ENCODE data around the gene BCAT1. TPM values are rescaled to one million over a fixed set of nuclear protein-coding genes. Genes with fewer than 3 reads are reported as not detected.
A peak's percentile ranks its signal among the peaks of the same experiment; 100 is the strongest.

The BCAT1 gene
- total RNA-seq, 2 experiments from 2014 or later = 53.3 to 55.6 TPM

DNA sequence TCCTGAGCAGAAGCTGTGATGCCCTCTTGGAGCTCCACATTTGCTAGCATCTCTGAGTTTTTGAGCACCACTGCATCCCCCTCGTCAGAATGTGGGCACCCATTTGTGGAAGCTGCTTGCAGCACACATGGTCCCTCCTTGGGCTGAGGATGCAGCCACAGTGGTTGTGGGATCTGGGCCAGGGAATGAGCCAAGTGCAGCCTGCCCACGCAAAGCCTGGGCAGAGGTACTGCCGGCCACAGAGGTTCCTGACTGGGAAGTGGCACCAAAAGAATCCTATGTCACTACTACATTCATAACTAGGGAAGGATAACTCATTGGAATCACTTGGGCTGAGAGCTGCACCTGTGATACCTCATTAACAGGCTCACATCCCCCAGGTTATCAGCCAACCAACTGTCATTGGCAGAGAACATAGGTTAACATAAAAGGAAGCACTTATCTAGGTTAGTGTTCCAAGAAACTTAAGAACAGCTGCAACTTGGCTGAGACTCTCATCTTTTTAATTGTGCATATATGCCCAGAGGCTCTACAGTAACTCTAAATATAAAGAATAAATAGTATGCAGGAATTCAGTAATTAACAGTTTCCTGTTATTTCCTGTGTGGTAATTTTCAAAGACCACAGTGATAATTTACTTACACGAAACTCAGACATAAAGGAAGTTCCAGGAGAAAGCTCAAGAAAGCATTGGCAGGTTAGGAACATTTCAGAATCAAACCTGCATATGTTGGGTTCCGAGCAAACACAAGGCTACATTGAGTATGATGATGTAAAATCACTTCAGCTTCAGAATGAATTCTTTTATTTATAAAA, 145.3 kb downstream of the BCAT1 start:
- CTCF ChIA-PET = interaction anchor here (0.9 to 1.3 kb wide), 4 partner anchors 8 to 31 kb away, joined by 3 to 4 read pairs (median 3); no protein-coding TSS in a partner anchor
- intact Hi-C loops (cut with micrococcal nuclease) = loop anchor here (5.0 kb wide), 1 partner anchor 34 kb away; no protein-coding TSS in a partner anchor
- Mint-ChIP-seq H3K27me3 (no peaks in the 10 kb centered on the region), H3K36me3 (ENCODE audit: low read depth) (no peaks in the 10 kb centered on the region), H3K4me3 (no peak overlapping the region), H3K27ac (peak overlapping the region; percentile 32), H3K4me1 (ENCODE audit: low read depth) (peaks cover 7% of the 10 kb centered on the region), H3K9me3 (peaks cover 10% of the 10 kb centered on the region)
- TF ChIP-seq, protein P1, sequence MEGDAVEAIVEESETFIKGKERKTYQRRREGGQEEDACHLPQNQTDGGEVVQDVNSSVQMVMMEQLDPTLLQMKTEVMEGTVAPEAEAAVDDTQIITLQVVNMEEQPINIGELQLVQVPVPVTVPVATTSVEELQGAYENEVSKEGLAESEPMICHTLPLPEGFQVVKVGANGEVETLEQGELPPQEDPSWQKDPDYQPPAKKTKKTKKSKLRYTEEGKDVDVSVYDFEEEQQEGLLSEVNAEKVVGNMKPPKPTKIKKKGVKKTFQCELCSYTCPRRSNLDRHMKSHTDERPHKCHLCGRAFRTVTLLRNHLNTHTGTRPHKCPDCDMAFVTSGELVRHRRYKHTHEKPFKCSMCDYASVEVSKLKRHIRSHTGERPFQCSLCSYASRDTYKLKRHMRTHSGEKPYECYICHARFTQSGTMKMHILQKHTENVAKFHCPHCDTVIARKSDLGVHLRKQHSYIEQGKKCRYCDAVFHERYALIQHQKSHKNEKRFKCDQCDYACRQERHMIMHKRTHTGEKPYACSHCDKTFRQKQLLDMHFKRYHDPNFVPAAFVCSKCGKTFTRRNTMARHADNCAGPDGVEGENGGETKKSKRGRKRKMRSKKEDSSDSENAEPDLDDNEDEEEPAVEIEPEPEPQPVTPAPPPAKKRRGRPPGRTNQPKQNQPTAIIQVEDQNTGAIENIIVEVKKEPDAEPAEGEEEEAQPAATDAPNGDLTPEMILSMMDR (IDR thresholded peaks at IDR 0.05) = no peak
- no peak for DNase-seq
- ATAC-seq = no peak
- POLR2A ChIA-PET = no interaction called here

DNA sequence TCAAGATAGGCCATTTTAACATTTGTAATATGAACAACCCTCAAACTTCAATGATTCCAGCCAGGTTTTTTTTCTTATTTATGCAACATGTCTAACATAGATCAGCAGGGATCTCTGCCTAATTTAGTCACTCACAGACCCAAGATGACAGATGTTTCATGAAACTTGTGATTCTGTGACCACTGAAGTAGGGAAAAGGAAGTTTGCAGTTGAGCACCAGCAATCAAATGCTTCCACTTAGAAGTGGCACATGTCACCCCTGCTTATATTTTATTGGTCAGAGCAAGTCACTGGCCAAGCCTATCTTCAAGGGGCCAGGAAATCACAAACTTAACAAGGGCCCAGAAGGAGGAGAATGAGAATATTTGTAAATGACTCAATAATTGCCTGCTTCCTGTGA, 150.6 kb downstream of the BCAT1 start:
- H3K4me1 Mint-ChIP-seq (ENCODE audit: low read depth) = peaks cover 13% of the 10 kb centered on the region
- ATAC-seq (peak; percentile 45), DNase-seq (no peak)
- POLR2A ChIA-PET = no interaction called here
- H3K36me3 Mint-ChIP-seq (ENCODE audit: low read depth) = no peaks in the 10 kb centered on the region
- peaks cover 7% of the 10 kb centered on the region for H3K9me3 Mint-ChIP-seq
- no peaks in the 10 kb centered on the region for H3K27me3 Mint-ChIP-seq
- H3K27ac Mint-ChIP-seq = no peak overlapping the region
- no peak overlapping the region for H3K4me3 Mint-ChIP-seq
- TF ChIP-seq, protein P1 (IDR thresholded peaks at IDR 0.05) = no peak
- intact Hi-C loops (cut with micrococcal nuclease) = no loop called here
- CTCF ChIA-PET = no interaction called here

DNA sequence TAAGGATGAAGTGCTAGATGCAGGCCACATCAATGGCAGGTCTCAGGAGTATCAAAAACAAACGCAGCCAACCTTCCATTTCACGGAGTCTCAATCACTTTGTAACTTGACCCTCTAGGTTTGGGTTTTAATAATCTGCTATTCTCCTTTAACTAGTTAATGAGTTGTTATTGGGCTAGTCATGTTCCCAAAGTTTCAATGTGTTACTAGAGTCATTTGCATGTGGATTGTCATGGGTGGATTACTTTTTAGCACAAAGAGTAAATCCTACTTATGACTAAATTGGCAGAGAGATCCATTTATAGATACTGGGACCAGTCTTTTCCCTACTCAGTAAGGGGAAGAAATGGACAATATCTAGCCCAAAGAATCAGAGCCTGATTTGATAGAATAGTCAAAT, 151.0 kb downstream of the BCAT1 start:
- peaks cover 4% of the 10 kb centered on the region for H3K9me3 Mint-ChIP-seq
- no peaks in the 10 kb centered on the region for H3K36me3 Mint-ChIP-seq (ENCODE audit: low read depth)
- ChIA-PET POLR2A (no interaction called here), CTCF (no interaction called here)
- ATAC-seq (no peak), DNase-seq (no peak)
- H3K4me3 Mint-ChIP-seq = no peak overlapping the region
- TF ChIP-seq, protein P1 (IDR thresholded peaks at IDR 0.05) = no peak
- H3K27me3 Mint-ChIP-seq = no peaks in the 10 kb centered on the region
- no peak overlapping the region for H3K27ac Mint-ChIP-seq
- intact Hi-C loops (cut with micrococcal nuclease) = no loop called here
- H3K4me1 Mint-ChIP-seq (ENCODE audit: low read depth) = peaks cover 15% of the 10 kb centered on the region

DNA sequence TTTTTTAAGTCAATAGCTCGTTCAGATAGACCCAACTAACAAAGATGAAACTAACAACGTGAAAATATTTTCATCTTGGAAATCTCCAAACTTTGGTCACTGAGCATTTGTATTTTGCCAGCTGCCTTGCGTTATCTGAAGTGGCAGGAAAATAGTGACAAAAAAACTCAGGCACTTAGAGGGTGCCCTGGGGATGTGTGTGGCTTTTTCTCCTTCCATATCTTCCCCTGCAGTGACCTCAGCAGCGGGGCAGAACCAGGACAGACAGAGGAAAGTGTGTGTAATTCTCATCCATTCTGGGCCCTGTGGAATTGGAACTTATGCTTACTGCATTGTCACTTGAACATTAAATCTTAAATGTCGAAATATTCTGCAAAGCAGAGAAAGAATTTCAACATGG, 152.0 kb downstream of the BCAT1 start:
- Mint-ChIP-seq H3K9me3 (peaks cover 2% of the 10 kb centered on the region), H3K27ac (no peak overlapping the region), H3K36me3 (ENCODE audit: low read depth) (no peaks in the 10 kb centered on the region), H3K27me3 (no peaks in the 10 kb centered on the region), H3K4me3 (no peak overlapping the region), H3K4me1 (ENCODE audit: low read depth) (peaks cover 18% of the 10 kb centered on the region)
- intact Hi-C loops (cut with micrococcal nuclease) = no loop called here
- DNase-seq (no peak), ATAC-seq (no peak)
- CTCF ChIA-PET = interaction anchor here (1.4 kb wide), 1 partner anchor 41 kb away, joined by 5 read pairs; no protein-coding TSS in a partner anchor
- POLR2A ChIA-PET = no interaction called here
- TF ChIP-seq, protein P1 (IDR thresholded peaks at IDR 0.05) = no peak

DNA sequence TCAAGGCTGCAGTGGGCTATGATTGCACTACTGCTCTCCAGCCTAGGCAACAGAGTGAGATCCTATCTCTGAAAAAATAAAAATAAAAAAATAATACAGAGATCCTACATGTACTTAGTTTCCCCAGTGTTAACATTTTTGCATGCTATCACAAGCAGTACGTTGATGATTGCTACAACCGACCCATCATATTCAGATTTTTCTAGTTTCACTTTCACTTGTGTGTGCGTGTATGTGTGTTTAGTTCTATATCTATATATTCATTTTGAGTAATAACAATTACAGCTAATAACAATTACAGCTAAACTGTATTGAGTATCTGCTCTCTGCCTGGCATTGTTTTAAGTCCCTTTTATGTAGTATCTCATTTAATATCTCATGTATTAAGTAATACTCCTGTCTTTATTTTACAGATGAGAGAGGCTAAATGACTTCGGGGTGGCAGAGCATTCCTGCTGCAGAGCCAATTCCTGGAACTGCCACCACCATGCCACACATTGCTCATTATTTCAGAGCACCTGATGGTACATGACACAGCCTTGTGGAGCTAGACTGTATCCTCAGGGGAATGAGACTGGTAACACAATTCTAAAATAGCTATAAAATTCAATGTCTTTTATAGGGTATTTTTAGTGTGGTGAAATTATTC, 153.1 kb downstream of the BCAT1 start:
- no peaks in the 10 kb centered on the region for H3K9me3 Mint-ChIP-seq
- DNase-seq = peak; percentile 20
- CTCF ChIA-PET = interaction anchor here (1.4 kb wide), 1 partner anchor 42 kb away, joined by 5 read pairs; no protein-coding TSS in a partner anchor
- peak overlapping the region; percentile 56 for H3K4me3 Mint-ChIP-seq
- H3K4me1 Mint-ChIP-seq (ENCODE audit: low read depth) = peaks cover 24% of the 10 kb centered on the region
- intact Hi-C loops (cut with micrococcal nuclease) = no loop called here
- H3K27ac Mint-ChIP-seq = peak overlapping the region; percentile 22
- ATAC-seq = peak; percentile 64
- no peaks in the 10 kb centered on the region for H3K27me3 Mint-ChIP-seq
- H3K36me3 Mint-ChIP-seq (ENCODE audit: low read depth) = no peaks in the 10 kb centered on the region
- TF ChIP-seq, protein P1 (IDR thresholded peaks at IDR 0.05) = no peak
- POLR2A ChIA-PET = interaction anchor here (0.6 to 0.8 kb wide), 2 partner anchors 43 to 298 kb away, joined by 3 read pairs; no protein-coding TSS in a partner anchor
